GM21526 (cell line): ENCODE data around the gene PDHX.
A peak's percentile ranks its signal among the peaks of the same experiment; 100 is the strongest.
"Not testable (repeated sequence)": the region's sequence is repeated elsewhere in the genome, so short reads cannot be mapped to it uniquely, and the experiment has no call there.

Experiments
- ATAC-seq: cut with Tn5 transposase; IDR thresholded peaks from one replicate; pipeline ENCODE4 v1.9.1; 2021; ENCODE audit warnings: moderate library complexity; ENCODE audit not compliant: unreplicated experiment, low FRiP score

Gene PDHX

GRCh38 chr11:34916015-34916842, at the start of gene PDHX, which contains the start of gene APIP:
Gene PDHX (plus strand): TSS chr11:34916618. CDS start chr11:34916656, 38 bp downstream.
Gene APIP (minus strand): TSS chr11:34916379. CDS start chr11:34916284, 95 bp downstream.
- peak; percentile 93 for ATAC-seq

GRCh38 chr11:34869425-34869824, 47.0 kb upstream of the PDHX start:
- ATAC-seq, result no peak

GRCh38 chr11:34870548-34871196, 45.7 kb upstream of the PDHX start:
- no peak for ATAC-seq

- no peak for ATAC-seq
Measured at GRCh38 chr11:34874202-34874601, 42.2 kb upstream of the PDHX start.

- ATAC-seq, result no peak
Measured at GRCh38 chr11:34877375-34877975, 38.9 kb upstream of the PDHX start.

- no peak for ATAC-seq
Measured at GRCh38 chr11:34881900-34882299, 34.5 kb upstream of the PDHX start.

- ATAC-seq, result no peak
Measured at GRCh38 chr11:34886609-34887008, 29.8 kb upstream of the PDHX start.

GRCh38 chr11:34887260-34887659, 29.2 kb upstream of the PDHX start:
- ATAC-seq, result no peak

- no peak for ATAC-seq
Measured at GRCh38 chr11:34890089-34890488, 26.3 kb upstream of the PDHX start.

- no peak for ATAC-seq
Measured at GRCh38 chr11:34890812-34891211, 25.6 kb upstream of the PDHX start.

GRCh38 chr11:34891611-34892010, 24.8 kb upstream of the PDHX start:
- ATAC-seq, result no peak

GRCh38 chr11:34893416-34893815, 23.0 kb upstream of the PDHX start:
- no peak for ATAC-seq

- ATAC-seq, result not testable (repeated sequence)
Measured at GRCh38 chr11:34896191-34896590, 20.2 kb upstream of the PDHX start.

GRCh38 chr11:34897171-34897870, 19.1 kb upstream of the PDHX start:
- no peak for ATAC-seq

GRCh38 chr11:34898474-34898873, 17.9 kb upstream of the PDHX start:
- no peak for ATAC-seq

GRCh38 chr11:34899633-34900016, 16.8 kb upstream of the PDHX start:
- no peak for ATAC-seq

- ATAC-seq, result no peak
Measured at GRCh38 chr11:34904421-34904955, 11.9 kb upstream of the PDHX start.

- no peak for ATAC-seq
Measured at GRCh38 chr11:34905666-34906065, 10.8 kb upstream of the PDHX start.

- ATAC-seq, result no peak
Measured at GRCh38 chr11:34907934-34908593, 8.4 kb upstream of the PDHX start.

GRCh38 chr11:34909415-34909814, 7.0 kb upstream of the PDHX start:
- no peak for ATAC-seq
